GM18498 (cell line): ENCODE measurements around the gene TRIM74.
"Not testable (repeated sequence)": the region's sequence is repeated elsewhere in the genome, so short reads cannot be mapped to it uniquely, and the experiment has no call there.

Source experiments
- ATAC-seq: cut with Tn5 transposase; IDR thresholded peaks from one replicate; pipeline ENCODE4 v1.9.1; 2021; ENCODE audit warnings: mild to moderate bottlenecking, moderate library complexity; ENCODE audit not compliant: unreplicated experiment

TRIM74 gene

GRCh38 chr7:72960029-72960428, 9.2 kb downstream of the TRIM74 start:
- ATAC-seq = not testable (repeated sequence)

- ATAC-seq = peak; percentile 90
Measured at GRCh38 chr7:72954563-72955198, 14.6 kb downstream of the TRIM74 start.

- ATAC-seq = peak; percentile 54
Measured at GRCh38 chr7:72953901-72954562, 15.2 kb downstream of the TRIM74 start.

- not testable (repeated sequence) for ATAC-seq
Measured at GRCh38 chr7:72950432-72950831, 18.8 kb downstream of the TRIM74 start.

- not testable (repeated sequence) for ATAC-seq
Measured at GRCh38 chr7:72949686-72950085, 19.6 kb downstream of the TRIM74 start.

- not testable (repeated sequence) for ATAC-seq
Measured at GRCh38 chr7:72949276-72949675, 20.0 kb downstream of the TRIM74 start.

- ATAC-seq = not testable (repeated sequence)
Measured at GRCh38 chr7:72948714-72949113, 20.6 kb downstream of the TRIM74 start.

GRCh38 chr7:72946130-72946745, 23.0 kb downstream of the TRIM74 start:
- not testable (repeated sequence) for ATAC-seq

- ATAC-seq = not testable (repeated sequence)
Measured at GRCh38 chr7:72945597-72945996, 23.7 kb downstream of the TRIM74 start.

GRCh38 chr7:72944937-72945336, 24.3 kb downstream of the TRIM74 start:
- not testable (repeated sequence) for ATAC-seq

- not testable (repeated sequence) for ATAC-seq
Measured at GRCh38 chr7:72942956-72943355, 26.3 kb downstream of the TRIM74 start.

GRCh38 chr7:72942022-72942705, 27.1 kb downstream of the TRIM74 start:
- ATAC-seq = not testable (repeated sequence)

- ATAC-seq = not testable (repeated sequence)
Measured at GRCh38 chr7:72928216-72928615, 41.0 kb downstream of the TRIM74 start.

- not testable (repeated sequence) for ATAC-seq
Measured at GRCh38 chr7:72927791-72928190, 41.5 kb downstream of the TRIM74 start.

GRCh38 chr7:72925546-72926120, 43.6 kb downstream of the TRIM74 start:
- no peak for ATAC-seq

GRCh38 chr7:72924733-72925545, 44.3 kb downstream of the TRIM74 start, which contains the start of gene POM121:
Gene POM121, plus strand, starts transcription at chr7:72925095. Its CDS starts 27 bp downstream, at chr7:72925122.
- ATAC-seq = peak; percentile 88

- ATAC-seq = no peak
Measured at GRCh38 chr7:72924386-72924732, 44.9 kb downstream of the TRIM74 start.

- ATAC-seq = no peak
Measured at GRCh38 chr7:72919256-72919775, 50.0 kb downstream of the TRIM74 start.

- ATAC-seq = peak; percentile 89
Measured at GRCh38 chr7:72914756-72915525, 54.3 kb downstream of the TRIM74 start.
